ENCODE measurements around the gene LRP2BP. TPM values are rescaled to one million over a fixed set of nuclear protein-coding genes. Genes with fewer than 3 reads are reported as not detected.

The LRP2BP gene
- total RNA-seq, 1 donor from 2014 or later = 0.27 TPM

- peak overlapping the region; percentile 87 for H3K27ac Mint-ChIP-seq (ENCODE audit: unreplicated experiment)
- peaks cover 5% of the 10 kb centered on the region for H3K36me3 ChIP-seq (ENCODE audit: insufficient read depth, low read length)
- no peak overlapping the region for H3K4me3 ChIP-seq (ENCODE audit: insufficient read depth, low read depth, low read length)
- H3K27me3 Mint-ChIP-seq (ENCODE audit: low read depth, unreplicated experiment) = no peaks in the 10 kb centered on the region
- no peak overlapping the region for H2AFZ ChIP-seq (ENCODE audit: low read depth, low read length)
- no peaks in the 10 kb centered on the region for H3K27me3 ChIP-seq (ENCODE audit: insufficient read depth, low read length)
- peak; percentile 84 for DNase-seq (ENCODE audit: low read depth)
- peaks cover 27% of the 10 kb centered on the region for H3K4me1 Mint-ChIP-seq (ENCODE audit: low read depth, unreplicated experiment)
- H3K9ac ChIP-seq (ENCODE audit: low read length) = peak overlapping the region; percentile 65
- no peaks in the 10 kb centered on the region for H3K79me2 ChIP-seq (ENCODE audit: insufficient read depth, low read length)
- H3K4me3 Mint-ChIP-seq (ENCODE audit: unreplicated experiment) = no peak overlapping the region
- TF ChIP-seq EZH2 (IDR thresholded peaks at IDR 0.05; ENCODE audit: insufficient read depth, low read length) (no peak), CTCF (IDR thresholded peaks at IDR 0.05; ENCODE audit: insufficient read depth, low read depth, low read length) (no peak)
- peaks cover 36% of the 10 kb centered on the region for H3K4me1 ChIP-seq (ENCODE audit: insufficient read depth, low read length)
- H3K27ac ChIP-seq (ENCODE audit: low read depth, low read length) = peak overlapping the region; percentile 94
- H3K9me3 Mint-ChIP-seq (ENCODE audit: unreplicated experiment) = peaks cover 2% of the 10 kb centered on the region
- peak; percentile 47 for FAIRE-seq
- H3K9me3 ChIP-seq (ENCODE audit: insufficient read depth, low read depth, low read length) = no peaks in the 10 kb centered on the region
- peak overlapping the region; percentile 53 for H3K4me2 ChIP-seq (ENCODE audit: low read length)
- H3K36me3 Mint-ChIP-seq (ENCODE audit: low read depth, unreplicated experiment) = peaks cover 3% of the 10 kb centered on the region
- no peaks in the 10 kb centered on the region for H4K20me1 ChIP-seq (ENCODE audit: insufficient read depth, low read length)
These were observed 35.8 kb downstream of the LRP2BP start for GRCh38 chr4:185359767-185360446.

- no peak overlapping the region for H2AFZ ChIP-seq (ENCODE audit: low read depth, low read length)
- TF ChIP-seq EZH2 (IDR thresholded peaks at IDR 0.05; ENCODE audit: insufficient read depth, low read length) (no peak), CTCF (IDR thresholded peaks at IDR 0.05; ENCODE audit: insufficient read depth, low read depth, low read length) (no peak)
- no peaks in the 10 kb centered on the region for H4K20me1 ChIP-seq (ENCODE audit: insufficient read depth, low read length)
- Mint-ChIP-seq H3K36me3 (ENCODE audit: low read depth, unreplicated experiment) (peaks cover 7% of the 10 kb centered on the region), H3K4me3 (ENCODE audit: unreplicated experiment) (no peak overlapping the region), H3K9me3 (ENCODE audit: unreplicated experiment) (peaks cover 2% of the 10 kb centered on the region), H3K4me1 (ENCODE audit: low read depth, unreplicated experiment) (peaks cover 27% of the 10 kb centered on the region), H3K27me3 (ENCODE audit: low read depth, unreplicated experiment) (no peaks in the 10 kb centered on the region), H3K27ac (ENCODE audit: unreplicated experiment) (peak overlapping the region; percentile 87)
- no peaks in the 10 kb centered on the region for H3K79me2 ChIP-seq (ENCODE audit: insufficient read depth, low read length)
- H3K4me3 ChIP-seq (ENCODE audit: insufficient read depth, low read depth, low read length) = no peak overlapping the region
- H3K27me3 ChIP-seq (ENCODE audit: insufficient read depth, low read length) = no peaks in the 10 kb centered on the region
- H3K27ac ChIP-seq (ENCODE audit: low read depth, low read length) = peak overlapping the region; percentile 94
- H3K9me3 ChIP-seq (ENCODE audit: insufficient read depth, low read depth, low read length) = no peaks in the 10 kb centered on the region
- peak overlapping the region; percentile 65 for H3K9ac ChIP-seq (ENCODE audit: low read length)
- no peak for FAIRE-seq
- peak overlapping the region; percentile 53 for H3K4me2 ChIP-seq (ENCODE audit: low read length)
- peak; percentile 86 for DNase-seq (ENCODE audit: low read depth)
- peaks cover 36% of the 10 kb centered on the region for H3K4me1 ChIP-seq (ENCODE audit: insufficient read depth, low read length)
- H3K36me3 ChIP-seq (ENCODE audit: insufficient read depth, low read length) = peaks cover 5% of the 10 kb centered on the region
These were observed 36.8 kb downstream of the LRP2BP start for GRCh38 chr4:185358959-185359358.

- Histone ChIP-seq H3K27ac (ENCODE audit: low read depth, low read length) (peak overlapping the region; percentile 94), H3K27me3 (ENCODE audit: insufficient read depth, low read length) (no peaks in the 10 kb centered on the region), H3K79me2 (ENCODE audit: insufficient read depth, low read length) (no peaks in the 10 kb centered on the region), H2AFZ (ENCODE audit: low read depth, low read length) (no peak overlapping the region), H3K4me1 (ENCODE audit: insufficient read depth, low read length) (peaks cover 36% of the 10 kb centered on the region), H3K4me3 (ENCODE audit: insufficient read depth, low read depth, low read length) (no peak overlapping the region), H3K9ac (ENCODE audit: low read length) (peak overlapping the region; percentile 65), H3K36me3 (ENCODE audit: insufficient read depth, low read length) (peaks cover 5% of the 10 kb centered on the region), H3K9me3 (ENCODE audit: insufficient read depth, low read depth, low read length) (no peaks in the 10 kb centered on the region), H4K20me1 (ENCODE audit: insufficient read depth, low read length) (no peaks in the 10 kb centered on the region), H3K4me2 (ENCODE audit: low read length) (peak overlapping the region; percentile 20)
- H3K27ac Mint-ChIP-seq (ENCODE audit: unreplicated experiment) = peak overlapping the region; percentile 95
- DNase-seq (ENCODE audit: low read depth) (peak; percentile 86), FAIRE-seq (no peak)
- H3K27me3 Mint-ChIP-seq (ENCODE audit: low read depth, unreplicated experiment) = no peaks in the 10 kb centered on the region
- TF ChIP-seq EZH2 (IDR thresholded peaks at IDR 0.05; ENCODE audit: insufficient read depth, low read length) (no peak), CTCF (IDR thresholded peaks at IDR 0.05; ENCODE audit: insufficient read depth, low read depth, low read length) (no peak)
- peaks cover 2% of the 10 kb centered on the region for H3K9me3 Mint-ChIP-seq (ENCODE audit: unreplicated experiment)
- H3K4me3 Mint-ChIP-seq (ENCODE audit: unreplicated experiment) = no peak overlapping the region
- peaks cover 27% of the 10 kb centered on the region for H3K4me1 Mint-ChIP-seq (ENCODE audit: low read depth, unreplicated experiment)
- peaks cover 7% of the 10 kb centered on the region for H3K36me3 Mint-ChIP-seq (ENCODE audit: low read depth, unreplicated experiment)
These were observed 37.2 kb downstream of the LRP2BP start for GRCh38 chr4:185358514-185358913.
